SK-N-SH (cell line): ENCODE results near the gene GRM5. TPM values are rescaled to one million over a fixed set of nuclear protein-coding genes. Genes with fewer than 3 reads are reported as not detected.

Source experiments
- CTCF ChIA-PET: fragments of 300-600, 350-600 bp; formaldehyde crosslinking; extraction: SDS; loops from one replicate; lab custom pipeline; 2021; lab: Yijun Ruan, JAX
- POLR2A ChIA-PET: fragments of 350-600 bp; sonication (Branson Sonifier 250); formaldehyde crosslinking; extraction: SDS; loops from one replicate; lab custom pipeline; 2020; ENCODE audit warnings: antibody characterized with exemption, inconsistent platforms; lab: Yijun Ruan, JAX
- DNase-seq: peaks from one replicate; pipeline ENCODE4 v3.0.0; 2012
- H2AFZ ChIP-seq: fragments of 200-600 bp; sonication (generic); 2 replicates; pipeline ENCODE4 v1.8.1; 2016; ENCODE audit warnings: antibody characterized with exemption, mild to moderate bottlenecking, low read depth
- H3F3A ChIP-seq: fragments of 200-600 bp; sonication (generic); replicated peaks from 2 replicates; pipeline ENCODE3; 2016; ENCODE audit warnings: antibody characterized with exemption, mild to moderate bottlenecking; ENCODE audit not compliant: insufficient read depth
- H3K27ac ChIP-seq, 2 experiments: fragments of 200-500 bp in 1 of 2; fragments of 200-600 bp in 1 of 2; sonication (Bioruptor generic) in 1 of 2; sonication (generic), shearing (Covaris generic) in 1 of 2; 2 replicates each; pipeline versions ENCODE4 v1.5.1 to v1.6.1; 2014 to 2016; ENCODE audit warnings: low read depth in 2 of 2, inconsistent platforms in 1 of 2, low read length in 1 of 2, mild to moderate bottlenecking in 1 of 2, mixed read lengths in 1 of 2
- H3K27me3 ChIP-seq: fragments of 200-600 bp; sonication (generic), shearing (Covaris generic); 2 replicates; pipeline ENCODE4 v1.6.1; 2016; ENCODE audit warnings: mixed run types; ENCODE audit not compliant: insufficient read depth
- H3K36me3 ChIP-seq, 2 experiments: fragments of 200-500 bp in 1 of 2; fragments of 200-600 bp in 1 of 2; sonication (Bioruptor generic) in 1 of 2; sonication (generic) in 1 of 2; replicated peaks in 1 of 2; 2 replicates each; pipeline versions ENCODE3 to v1.5.1; 2014 to 2016; ENCODE audit warnings: low read length in 1 of 2, mild to moderate bottlenecking in 1 of 2; ENCODE audit not compliant: insufficient read depth in 2 of 2, control insufficient read depth in 1 of 2
- H3K4me1 ChIP-seq, 2 experiments: fragments of 200-500 bp in 1 of 2; fragments of 200-600 bp in 1 of 2; sonication (Bioruptor generic) in 1 of 2; sonication (generic), shearing (Covaris generic) in 1 of 2; 2 replicates each; pipeline versions ENCODE4 v1.5.1 to v1.6.1; 2014 to 2016; ENCODE audit warnings: low read depth in 1 of 2, low read length in 1 of 2, mixed run types in 1 of 2; ENCODE audit not compliant: insufficient read depth in 2 of 2, control insufficient read depth in 1 of 2
- H3K4me2 ChIP-seq: fragments of 200-600 bp; sonication (generic), shearing (Covaris generic); 2 replicates; pipeline ENCODE4 v1.6.1; 2017; ENCODE audit warnings: mixed run types
- H3K4me3 ChIP-seq, 2 experiments: fragments of 200-500 bp in 1 of 2; fragments of 200-600 bp in 1 of 2; sonication (Bioruptor generic) in 1 of 2; sonication (generic), shearing (Covaris generic) in 1 of 2; 2 replicates each; pipeline versions ENCODE4 v1.5.1 to v1.8.1; 2014 to 2016; ENCODE audit warnings: low read depth in 2 of 2, inconsistent platforms in 1 of 2, low read length in 1 of 2, mild to moderate bottlenecking in 1 of 2, mixed read lengths in 1 of 2, moderate library complexity in 1 of 2
- H3K79me2 ChIP-seq: fragments of 200-600 bp; sonication (generic); 2 replicates; pipeline ENCODE4 v1.8.1; 2017; ENCODE audit warnings: mild to moderate bottlenecking; ENCODE audit not compliant: insufficient read depth
- H3K9ac ChIP-seq: fragments of 200-600 bp; sonication (generic); 2 replicates; pipeline ENCODE4 v1.6.1; 2017; ENCODE audit warnings: mixed run types
- H3K9me2 ChIP-seq: fragments of 200-600 bp; sonication (generic); 2 replicates; pipeline ENCODE4 v1.6.1; 2017; ENCODE audit warnings: mixed run types
- H3K9me3 ChIP-seq: fragments of 200-600 bp; sonication (generic); 2 replicates; pipeline ENCODE4 v1.6.1; 2017; ENCODE audit warnings: mixed run types, mild to moderate bottlenecking, moderate library complexity
- H4K20me1 ChIP-seq: fragments of 200-600 bp; sonication (generic); 2 replicates; pipeline ENCODE4 v1.6.1; 2017; ENCODE audit warnings: mild to moderate bottlenecking, mixed run types; ENCODE audit not compliant: insufficient read depth
- CHD2 ChIP-seq: fragments of 150-350 bp; IDR thresholded peaks from 2 replicates; pipeline ENCODE4 v1.6.1; 2018; ENCODE audit warnings: low read length; ENCODE audit not compliant: partially characterized antibody
- EZH2phosphoT487 ChIP-seq: fragments of 200-600 bp; sonication (generic); IDR thresholded peaks from 2 replicates; pipeline ENCODE4 v1.6.1; 2017; ENCODE audit warnings: low read depth, mixed run types, mild to moderate bottlenecking, antibody characterized with exemption, moderate library complexity, borderline replicate concordance
- FOSL2 ChIP-seq: IDR thresholded peaks from 2 replicates; pipeline ENCODE4 v1.4.0; 2012; ENCODE audit warnings: low read depth, mild to moderate bottlenecking, moderate library complexity, borderline replicate concordance
- FOXJ3 ChIP-seq: sonication (generic); formaldehyde crosslinking; IDR thresholded peaks from 2 replicates; pipeline ENCODE4 v1.5.1; 2020; ENCODE audit warnings: mild to moderate bottlenecking, missing genetic modification reagents
- GABPA ChIP-seq: IDR thresholded peaks from 2 replicates; pipeline ENCODE4 v1.4.0; 2012; ENCODE audit warnings: low read depth, mild to moderate bottlenecking
- GATA2 ChIP-seq: sonication (generic); formaldehyde crosslinking; IDR thresholded peaks from 2 replicates; pipeline ENCODE4 v1.5.0; 2020; ENCODE audit warnings: mild to moderate bottlenecking, missing genetic modification reagents
- MEF2A ChIP-seq: IDR thresholded peaks from 2 replicates; pipeline ENCODE4 v1.4.0; 2012; ENCODE audit warnings: low read depth, borderline replicate concordance
- MXI1 ChIP-seq: IDR thresholded peaks from 2 replicates; pipeline ENCODE4 v1.6.1; 2012; ENCODE audit warnings: mild to moderate bottlenecking, low read depth, low read length, improper control_type of control experiment
- NFIC ChIP-seq: IDR thresholded peaks from 2 replicates; pipeline ENCODE4 v1.4.0; 2012; ENCODE audit warnings: borderline replicate concordance
- POLR2AphosphoS5 ChIP-seq: IDR thresholded peaks from 2 replicates; pipeline ENCODE4 v1.6.1; 2012; ENCODE audit warnings: low read depth, low read length
- RFX5 ChIP-seq: IDR thresholded peaks from 2 replicates; pipeline ENCODE4 v1.6.1; 2012; ENCODE audit warnings: mild to moderate bottlenecking, improper control_type of control experiment, low read length
- RXRA ChIP-seq: IDR thresholded peaks from 2 replicates; pipeline ENCODE4 v1.4.0; 2012; ENCODE audit warnings: low read depth, mild to moderate bottlenecking, borderline replicate concordance
- SIN3A ChIP-seq: IDR thresholded peaks from 2 replicates; pipeline ENCODE4 v1.6.1; 2012; ENCODE audit warnings: low read depth, mild to moderate bottlenecking, low read length, moderate library complexity, borderline replicate concordance
- TCF12 ChIP-seq: IDR thresholded peaks from 2 replicates; pipeline ENCODE4 v1.4.0; 2012
- YY1 ChIP-seq: IDR thresholded peaks from 2 replicates; pipeline ENCODE4 v1.4.0; 2012; ENCODE audit warnings: low read depth, mild to moderate bottlenecking
- WGBS: methylation state at CpG from one replicate; pipeline ENCODE4 v1.1.6; 2017; ENCODE audit warnings: low lambda C conversion rate; 5-methylcytosine and 5-hydroxymethylcytosine counted together
- polyA plus RNA-seq, 3 experiments: library from polyadenylated mRNA; depleted of rRNA; stranded (reverse); fragments of >200 nt; gene quantifications; 2 replicates each; pipeline ENCODE4 v1.2.3, GENCODE V29; 2012
- TF ChIP-seq, protein P1 (sequence below): fragments of 200-600 bp; sonication (generic); IDR thresholded peaks from 2 replicates; pipeline ENCODE4 v1.6.1; 2017; ENCODE audit warnings: antibody characterized with exemption, mild to moderate bottlenecking, moderate library complexity
- TF ChIP-seq, protein P2 (sequence below): IDR thresholded peaks from 2 replicates; pipeline ENCODE4 v1.4.0; 2012; ENCODE audit warnings: low read depth, borderline replicate concordance
- TF ChIP-seq, protein P3 (sequence below): fragments of 150-350 bp; IDR thresholded peaks from 2 replicates; pipeline ENCODE4 v1.6.1; 2016; ENCODE audit warnings: mild to moderate bottlenecking, low read depth, low read length
- TF ChIP-seq, protein P4 (sequence below): IDR thresholded peaks from 2 replicates; pipeline ENCODE4 v1.4.0; 2012; ENCODE audit warnings: low read depth

The GRM5 gene
- polyA plus RNA-seq, 1 of the 3 experiments (the other 2 are of a cell fraction), result not detected

DNA sequence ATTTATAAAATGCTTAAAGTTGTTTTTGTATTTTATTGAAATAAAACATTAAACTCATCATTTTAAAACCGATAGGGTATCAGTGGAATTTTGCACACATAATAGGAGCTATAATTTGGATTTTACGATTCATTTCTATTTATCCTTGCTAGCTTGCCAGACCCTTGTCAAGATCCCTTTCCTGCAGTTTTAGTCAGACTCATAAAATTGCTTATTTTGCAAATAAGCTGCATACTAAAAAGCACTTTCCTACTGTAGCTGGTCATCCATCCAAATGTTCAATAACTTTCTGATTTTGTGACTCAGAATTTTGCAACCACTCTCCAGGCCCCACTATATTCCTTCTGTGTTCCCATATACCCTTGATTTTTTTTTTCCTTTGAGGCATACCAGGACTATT, 489.0 kb downstream of the GRM5 start:
- Histone ChIP-seq H4K20me1 (no peaks in the 10 kb centered on the region), H3F3A (no peaks in the 10 kb centered on the region), H3K4me1 (no peaks in the 10 kb centered on the region), H3K79me2 (no peaks in the 10 kb centered on the region), H3K9me3 (no peaks in the 10 kb centered on the region), H2AFZ (no peak overlapping the region), H3K9me2 (no peaks in the 10 kb centered on the region), H3K9ac (no peak overlapping the region), H3K4me2 (no peak overlapping the region), H3K36me3 (no peaks in the 10 kb centered on the region), H3K4me3 (no peak overlapping the region), H3K27ac (no peak overlapping the region), H3K27me3 (no peaks in the 10 kb centered on the region; the same call in 1 of the 2 replicates)
- DNase-seq, result no peak
- TF ChIP-seq, protein P1, sequence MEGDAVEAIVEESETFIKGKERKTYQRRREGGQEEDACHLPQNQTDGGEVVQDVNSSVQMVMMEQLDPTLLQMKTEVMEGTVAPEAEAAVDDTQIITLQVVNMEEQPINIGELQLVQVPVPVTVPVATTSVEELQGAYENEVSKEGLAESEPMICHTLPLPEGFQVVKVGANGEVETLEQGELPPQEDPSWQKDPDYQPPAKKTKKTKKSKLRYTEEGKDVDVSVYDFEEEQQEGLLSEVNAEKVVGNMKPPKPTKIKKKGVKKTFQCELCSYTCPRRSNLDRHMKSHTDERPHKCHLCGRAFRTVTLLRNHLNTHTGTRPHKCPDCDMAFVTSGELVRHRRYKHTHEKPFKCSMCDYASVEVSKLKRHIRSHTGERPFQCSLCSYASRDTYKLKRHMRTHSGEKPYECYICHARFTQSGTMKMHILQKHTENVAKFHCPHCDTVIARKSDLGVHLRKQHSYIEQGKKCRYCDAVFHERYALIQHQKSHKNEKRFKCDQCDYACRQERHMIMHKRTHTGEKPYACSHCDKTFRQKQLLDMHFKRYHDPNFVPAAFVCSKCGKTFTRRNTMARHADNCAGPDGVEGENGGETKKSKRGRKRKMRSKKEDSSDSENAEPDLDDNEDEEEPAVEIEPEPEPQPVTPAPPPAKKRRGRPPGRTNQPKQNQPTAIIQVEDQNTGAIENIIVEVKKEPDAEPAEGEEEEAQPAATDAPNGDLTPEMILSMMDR, result no peak
- TF ChIP-seq, protein P2, sequence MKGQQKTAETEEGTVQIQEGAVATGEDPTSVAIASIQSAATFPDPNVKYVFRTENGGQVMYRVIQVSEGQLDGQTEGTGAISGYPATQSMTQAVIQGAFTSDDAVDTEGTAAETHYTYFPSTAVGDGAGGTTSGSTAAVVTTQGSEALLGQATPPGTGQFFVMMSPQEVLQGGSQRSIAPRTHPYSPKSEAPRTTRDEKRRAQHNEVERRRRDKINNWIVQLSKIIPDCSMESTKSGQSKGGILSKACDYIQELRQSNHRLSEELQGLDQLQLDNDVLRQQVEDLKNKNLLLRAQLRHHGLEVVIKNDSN, result no peak
- no peak for TF ChIP-seq POLR2AphosphoS5
- TF ChIP-seq, protein P3, sequence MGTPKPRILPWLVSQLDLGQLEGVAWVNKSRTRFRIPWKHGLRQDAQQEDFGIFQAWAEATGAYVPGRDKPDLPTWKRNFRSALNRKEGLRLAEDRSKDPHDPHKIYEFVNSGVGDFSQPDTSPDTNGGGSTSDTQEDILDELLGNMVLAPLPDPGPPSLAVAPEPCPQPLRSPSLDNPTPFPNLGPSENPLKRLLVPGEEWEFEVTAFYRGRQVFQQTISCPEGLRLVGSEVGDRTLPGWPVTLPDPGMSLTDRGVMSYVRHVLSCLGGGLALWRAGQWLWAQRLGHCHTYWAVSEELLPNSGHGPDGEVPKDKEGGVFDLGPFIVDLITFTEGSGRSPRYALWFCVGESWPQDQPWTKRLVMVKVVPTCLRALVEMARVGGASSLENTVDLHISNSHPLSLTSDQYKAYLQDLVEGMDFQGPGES, result no peak
- no peak for TF ChIP-seq GABPA
- TF ChIP-seq GATA2 (CRISPR knock-in tag), result no peak
- no peak for TF ChIP-seq RXRA
- TF ChIP-seq FOSL2, result no peak
- no peak for TF ChIP-seq TCF12
- no peak for TF ChIP-seq EZH2phosphoT487
- TF ChIP-seq SIN3A, result no peak
- TF ChIP-seq CHD2, result no peak
- TF ChIP-seq MXI1, result no peak
- TF ChIP-seq, protein P4, sequence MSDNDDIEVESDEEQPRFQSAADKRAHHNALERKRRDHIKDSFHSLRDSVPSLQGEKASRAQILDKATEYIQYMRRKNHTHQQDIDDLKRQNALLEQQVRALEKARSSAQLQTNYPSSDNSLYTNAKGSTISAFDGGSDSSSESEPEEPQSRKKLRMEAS, result no peak
- TF ChIP-seq YY1, result no peak
- no peak for TF ChIP-seq FOXJ3 (CRISPR knock-in tag)
- TF ChIP-seq MEF2A, result no peak
- no peak for TF ChIP-seq RFX5
- TF ChIP-seq NFIC, result no peak
- POLR2A ChIA-PET, result no interaction called here
- WGBS, result 0% methylated on average over 2 of the region's 2 CpGs
- CTCF ChIA-PET, result no interaction called here
